ENCODE results near the gene HAP1.

DNA sequence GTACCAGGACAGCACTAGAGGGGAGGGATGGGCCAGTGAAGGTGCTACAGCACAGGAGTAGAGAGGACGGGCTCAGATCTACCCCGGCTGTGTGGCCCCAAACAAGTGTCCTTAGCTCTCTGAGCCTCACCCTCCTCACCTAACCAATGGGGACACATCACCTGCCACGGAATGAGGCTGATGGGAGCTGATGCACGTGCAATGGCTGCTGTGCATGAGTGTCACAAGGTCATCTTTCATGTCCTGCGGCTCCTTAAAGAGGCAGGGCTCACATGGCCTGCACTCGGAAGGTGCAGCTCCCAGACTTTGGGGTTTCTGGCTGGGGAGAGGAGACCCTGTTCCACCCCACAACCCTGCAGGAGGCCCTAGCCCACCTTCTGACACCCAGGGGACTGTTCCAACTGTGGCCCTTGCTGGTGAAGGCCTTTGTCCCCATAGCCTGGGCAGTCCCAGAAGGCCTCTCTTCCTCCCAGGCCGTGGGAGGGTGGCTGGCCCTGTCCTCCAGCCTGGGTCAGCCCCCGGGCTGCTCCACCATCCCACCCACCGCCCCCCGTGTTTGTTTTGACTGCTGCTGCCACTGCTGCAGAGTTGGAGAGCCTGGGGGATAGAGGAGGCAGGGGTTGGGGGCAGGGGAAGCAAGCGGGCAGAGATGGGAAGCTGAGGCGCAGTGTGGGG, 10.5 kb downstream of the HAP1 start:
- TF ChIP-seq MAFK (IDR thresholded peaks at IDR 0.05; ENCODE audit: low read depth, low read length) = no peak
- no peak for TF ChIP-seq SP4 (IDR thresholded peaks at IDR 0.05; ENCODE audit: low read length)
- TF ChIP-seq, protein P1, sequence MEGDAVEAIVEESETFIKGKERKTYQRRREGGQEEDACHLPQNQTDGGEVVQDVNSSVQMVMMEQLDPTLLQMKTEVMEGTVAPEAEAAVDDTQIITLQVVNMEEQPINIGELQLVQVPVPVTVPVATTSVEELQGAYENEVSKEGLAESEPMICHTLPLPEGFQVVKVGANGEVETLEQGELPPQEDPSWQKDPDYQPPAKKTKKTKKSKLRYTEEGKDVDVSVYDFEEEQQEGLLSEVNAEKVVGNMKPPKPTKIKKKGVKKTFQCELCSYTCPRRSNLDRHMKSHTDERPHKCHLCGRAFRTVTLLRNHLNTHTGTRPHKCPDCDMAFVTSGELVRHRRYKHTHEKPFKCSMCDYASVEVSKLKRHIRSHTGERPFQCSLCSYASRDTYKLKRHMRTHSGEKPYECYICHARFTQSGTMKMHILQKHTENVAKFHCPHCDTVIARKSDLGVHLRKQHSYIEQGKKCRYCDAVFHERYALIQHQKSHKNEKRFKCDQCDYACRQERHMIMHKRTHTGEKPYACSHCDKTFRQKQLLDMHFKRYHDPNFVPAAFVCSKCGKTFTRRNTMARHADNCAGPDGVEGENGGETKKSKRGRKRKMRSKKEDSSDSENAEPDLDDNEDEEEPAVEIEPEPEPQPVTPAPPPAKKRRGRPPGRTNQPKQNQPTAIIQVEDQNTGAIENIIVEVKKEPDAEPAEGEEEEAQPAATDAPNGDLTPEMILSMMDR (IDR thresholded peaks at IDR 0.05; ENCODE audit: control extremely low read depth in 1 of 3, insufficient read depth in 1 of 3, low read depth in 1 of 3, low read length in 3 of 3) = no peak
- TF ChIP-seq YY1 (IDR thresholded peaks at IDR 0.05; ENCODE audit: low read depth, low read length) = no peak
- TF ChIP-seq POLR2AphosphoS5 (IDR thresholded peaks at IDR 0.05; ENCODE audit: low read depth, low read length) = no peak
- no peak for TF ChIP-seq SUZ12 (IDR thresholded peaks at IDR 0.05; ENCODE audit: low read length)
- no peak for TF ChIP-seq CBX8 (IDR thresholded peaks at IDR 0.05; ENCODE audit: borderline replicate concordance, low read depth, low read length)

Data from H1 (cell line).